Measurements from ENCODE around the gene ZNF322. TPM values are rescaled to one million over a fixed set of nuclear protein-coding genes. Genes with fewer than 3 reads are reported as not detected.

Gene ZNF322
- total and polyA plus RNA-seq, 2 of the 8 experiments (the other 6 are each of a cell fraction or from before 2014, with no cell fraction given) = 5.3 to 35.0 TPM

Other genes starting within 250 kb of the ZNF322 start
- 2.0 and 3.4 TPM in 2 replicates for gene BTN3A3, start 219.2 kb downstream of the ZNF322 start, total RNA-seq (2021; fragmentation: NEBNext Ultra II Directional; extraction: Animal tissue kit (Norgen Biotek cat#: 25700))
- gene BTN3A3, start 219.2 kb downstream of the ZNF322 start, polyA plus RNA-seq (2011; rRNA removed) = 2.6 and 2.9 TPM in 2 replicates
- gene BTN2A1, start 201.8 kb downstream of the ZNF322 start, total RNA-seq (2021; fragmentation: NEBNext Ultra II Directional; extraction: Animal tissue kit (Norgen Biotek cat#: 25700)) = 10.6 and 11.0 TPM in 2 replicates
- 8.7 and 8.9 TPM in 2 replicates for gene BTN2A1, start 201.8 kb downstream of the ZNF322 start, polyA plus RNA-seq (2011; rRNA removed)
- gene BTN1A1, start 159.4 kb downstream of the ZNF322 start, total RNA-seq (2021; fragmentation: NEBNext Ultra II Directional; extraction: Animal tissue kit (Norgen Biotek cat#: 25700)) = 0.28 and 0.55 TPM in 2 replicates
- 0.22 and 0.35 TPM in 2 replicates for gene BTN1A1, start 159.4 kb downstream of the ZNF322 start, polyA plus RNA-seq (2011; rRNA removed)
- 61.9 and 66.4 TPM in 2 replicates for gene HMGN4, start 121.4 kb downstream of the ZNF322 start, total RNA-seq (2021; fragmentation: NEBNext Ultra II Directional; extraction: Animal tissue kit (Norgen Biotek cat#: 25700))
- 18.3 and 23.4 TPM in 2 replicates for gene HMGN4, start 121.4 kb downstream of the ZNF322 start, polyA plus RNA-seq (2011; rRNA removed)
- gene ABT1, start 62.8 kb downstream of the ZNF322 start, total RNA-seq (2021; fragmentation: NEBNext Ultra II Directional; extraction: Animal tissue kit (Norgen Biotek cat#: 25700)) = 20.5 and 20.6 TPM in 2 replicates
- 28.4 and 30.7 TPM in 2 replicates for gene ABT1, start 62.8 kb downstream of the ZNF322 start, polyA plus RNA-seq (2011; rRNA removed)

Measured in H1 (cell line).